Tibial nerve (tissue), 4 donors: Measurements from ENCODE around the gene SPRY4. TPM values are rescaled to one million over a fixed set of nuclear protein-coding genes. Genes with fewer than 3 reads are reported as not detected.
A peak's percentile ranks its signal among the peaks of the same experiment; 100 is the strongest.

Source experiments
- DNase-seq, 2 donors: peaks; one replicate each; pipeline ENCODE4 v3.0.0-alpha.2; 2019; ENCODE audit warnings: low spot score in 2 of 2
- H3K27ac ChIP-seq, 4 donors: fragments of 200-600 bp; sonication (generic) in 3 of 4; one replicate each; pipeline ENCODE4 v1.5.1; 2017 to 2019; ENCODE audit warnings: mild to moderate bottlenecking in 1 of 4
- H3K27me3 ChIP-seq, 2 donors: fragments of 200-600 bp; sonication (generic) in 1 of 2; one replicate each; pipeline versions ENCODE4 v1.5.1 to v1.6.0; 2017 to 2019
- H3K36me3 ChIP-seq, 3 donors: fragments of 200-600 bp; sonication (generic); one replicate each; pipeline ENCODE4 v1.5.1; 2018 to 2019
- H3K4me1 ChIP-seq, 4 donors: fragments of 200-600 bp; sonication (generic) in 3 of 4; one replicate each; pipeline ENCODE4 v1.5.1; 2017 to 2019
- H3K4me3 ChIP-seq, 4 donors: fragments of 200-600 bp; sonication (generic) in 3 of 4; one replicate each; pipeline ENCODE4 v1.5.1; 2017 to 2019; ENCODE audit warnings: mild to moderate bottlenecking in 1 of 4, moderate library complexity in 1 of 4
- H3K9me3 ChIP-seq, 4 donors: fragments of 200-600 bp; sonication (generic) in 3 of 4; one replicate each; pipeline ENCODE4 v1.5.1; 2017 to 2019
- EP300 ChIP-seq, 2 donors: sonication (generic); formaldehyde crosslinking; IDR thresholded peaks; one replicate each; pipeline ENCODE4 v1.6.1; 2017; ENCODE audit warnings: antibody characterized with exemption in 2 of 2, mild to moderate bottlenecking in 1 of 2
- POLR2A ChIP-seq, 2 donors: fragments of 450-650 bp; IDR thresholded peaks; one replicate each; pipeline ENCODE4 v1.6.1; 2017; ENCODE audit warnings: antibody characterized with exemption in 2 of 2, mild to moderate bottlenecking in 2 of 2, moderate library complexity in 2 of 2
- WGBS, 2 donors: methylation state at CpG; one replicate each; pipeline ENCODE4 v1.1.5; 2018; 5-methylcytosine and 5-hydroxymethylcytosine counted together
- total RNA-seq, 4 donors: library from RNA; depleted of rRNA; stranded (reverse); fragments of >200 nt; gene quantifications; one replicate each; pipeline ENCODE4 v1.1.0, GENCODE V29; 2016
- TF ChIP-seq, protein P1 (sequence below), 5 experiments: fragments of 200-600 bp in 3 of 5; fragments of 450-650 bp in 2 of 5; sonication (generic) in 3 of 5; IDR thresholded peaks; one replicate each; pipeline ENCODE4 v1.5.1; 2016 to 2019; ENCODE audit warnings: antibody characterized with exemption in 5 of 5, mild to moderate bottlenecking in 3 of 5, moderate library complexity in 2 of 5

Gene SPRY4
- total RNA-seq, 4 donors from 2014 or later, result 5.1 to 30.9 (median 17.9) TPM

DNA sequence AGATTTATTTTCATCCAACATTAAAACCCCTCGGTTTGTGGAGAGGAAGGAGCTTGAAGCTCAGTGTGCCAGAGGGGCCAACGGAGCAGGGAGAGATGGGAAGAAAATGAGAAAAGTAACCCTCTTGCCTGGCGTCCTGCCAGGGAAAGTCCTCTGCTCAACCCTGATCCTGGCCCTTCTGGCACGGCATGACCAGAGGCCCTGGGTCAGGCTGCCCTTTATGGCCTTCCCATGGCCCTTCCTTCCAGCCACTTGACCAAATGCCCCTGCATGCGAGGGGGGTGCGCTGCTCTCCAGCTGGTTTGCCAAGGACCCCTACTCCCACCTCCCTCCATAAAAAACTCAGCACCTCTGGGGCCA lies 43.8 kb downstream of the SPRY4 start:
- no peak for DNase-seq

DNA sequence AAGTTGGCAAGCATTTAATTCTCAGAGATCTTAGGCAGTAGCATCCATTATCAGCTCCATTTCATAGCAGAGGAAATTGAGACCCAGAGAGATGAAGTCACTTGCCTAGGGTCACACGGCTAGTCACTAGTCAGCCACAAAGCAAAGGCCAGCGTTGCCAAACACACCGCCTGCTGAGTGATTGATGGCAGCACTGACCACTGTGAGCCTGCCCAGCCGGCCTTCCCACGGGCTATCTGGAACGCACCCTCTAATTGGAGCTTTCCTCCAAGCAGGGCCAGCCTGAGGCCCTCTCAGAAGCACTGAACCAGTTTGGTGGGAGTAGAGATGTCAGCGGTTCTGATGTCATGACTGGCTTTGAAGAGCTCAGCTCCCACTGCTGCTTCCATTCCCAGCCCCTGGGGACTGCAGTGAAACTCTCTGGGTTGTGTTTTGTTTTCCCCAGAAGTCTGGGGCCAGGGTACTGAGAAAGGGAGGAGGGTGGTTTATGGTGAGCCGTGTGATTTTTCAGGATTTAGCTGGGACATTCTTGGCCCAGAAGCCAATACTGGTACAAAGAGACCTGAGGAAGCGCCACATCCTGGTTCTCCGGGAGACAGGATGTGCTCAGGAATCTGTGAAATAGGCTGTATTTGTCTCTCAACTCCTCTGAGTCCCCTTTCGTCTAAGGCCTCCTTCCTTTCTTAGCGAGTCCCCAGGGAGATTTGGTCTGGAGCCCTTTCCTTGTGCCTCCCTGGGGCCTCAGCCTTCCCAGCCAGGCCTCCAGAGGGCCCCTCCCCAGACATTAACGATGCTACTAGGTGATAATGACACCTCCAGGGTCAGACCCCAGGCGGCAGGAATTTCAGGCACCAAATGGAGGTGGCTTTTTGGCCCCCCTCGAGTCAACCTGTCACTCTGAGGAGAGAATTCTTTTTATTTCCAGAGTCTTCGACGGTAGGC lies 44.5 kb downstream of the SPRY4 start:
- no peaks in the 10 kb centered on the region for H3K36me3 ChIP-seq
- TF ChIP-seq EP300 (IDR thresholded peaks at IDR 0.05) (no peak), POLR2A (IDR thresholded peaks at IDR 0.05) (no peak)
- TF ChIP-seq, protein P1, sequence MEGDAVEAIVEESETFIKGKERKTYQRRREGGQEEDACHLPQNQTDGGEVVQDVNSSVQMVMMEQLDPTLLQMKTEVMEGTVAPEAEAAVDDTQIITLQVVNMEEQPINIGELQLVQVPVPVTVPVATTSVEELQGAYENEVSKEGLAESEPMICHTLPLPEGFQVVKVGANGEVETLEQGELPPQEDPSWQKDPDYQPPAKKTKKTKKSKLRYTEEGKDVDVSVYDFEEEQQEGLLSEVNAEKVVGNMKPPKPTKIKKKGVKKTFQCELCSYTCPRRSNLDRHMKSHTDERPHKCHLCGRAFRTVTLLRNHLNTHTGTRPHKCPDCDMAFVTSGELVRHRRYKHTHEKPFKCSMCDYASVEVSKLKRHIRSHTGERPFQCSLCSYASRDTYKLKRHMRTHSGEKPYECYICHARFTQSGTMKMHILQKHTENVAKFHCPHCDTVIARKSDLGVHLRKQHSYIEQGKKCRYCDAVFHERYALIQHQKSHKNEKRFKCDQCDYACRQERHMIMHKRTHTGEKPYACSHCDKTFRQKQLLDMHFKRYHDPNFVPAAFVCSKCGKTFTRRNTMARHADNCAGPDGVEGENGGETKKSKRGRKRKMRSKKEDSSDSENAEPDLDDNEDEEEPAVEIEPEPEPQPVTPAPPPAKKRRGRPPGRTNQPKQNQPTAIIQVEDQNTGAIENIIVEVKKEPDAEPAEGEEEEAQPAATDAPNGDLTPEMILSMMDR (IDR thresholded peaks at IDR 0.05), result no peak
- no peak overlapping the region for H3K4me3 ChIP-seq
- no peaks in the 10 kb centered on the region for H3K9me3 ChIP-seq
- peak overlapping the region in 1 of 4 donors; percentile 48 for H3K27ac ChIP-seq
- H3K27me3 ChIP-seq, result no peaks in the 10 kb centered on the region
- DNase-seq, result no peak
- H3K4me1 ChIP-seq, result peaks cover 0 to 5% (median 0%) of the 10 kb centered on the region in 4 donors
- 47 to 48% methylated on average over 17 of the region's 17 CpGs for WGBS, 2 donors

More for the DNA sequence above, 43.8 kb downstream of the SPRY4 start:
- Histone ChIP-seq H3K27ac (no peak overlapping the region), H3K27me3 (no peaks in the 10 kb centered on the region), H3K4me1 (peaks cover 0 to 5% (median 0%) of the 10 kb centered on the region in 4 donors), H3K4me3 (no peak overlapping the region), H3K9me3 (no peaks in the 10 kb centered on the region), H3K36me3 (no peaks in the 10 kb centered on the region)
- TF ChIP-seq POLR2A (IDR thresholded peaks at IDR 0.05) (no peak), EP300 (IDR thresholded peaks at IDR 0.05) (no peak)
- TF ChIP-seq, protein P1 (IDR thresholded peaks at IDR 0.05), result no peak
- WGBS, 2 donors, result 59 to 64% methylated on average over 6 of the region's 6 CpGs

DNA sequence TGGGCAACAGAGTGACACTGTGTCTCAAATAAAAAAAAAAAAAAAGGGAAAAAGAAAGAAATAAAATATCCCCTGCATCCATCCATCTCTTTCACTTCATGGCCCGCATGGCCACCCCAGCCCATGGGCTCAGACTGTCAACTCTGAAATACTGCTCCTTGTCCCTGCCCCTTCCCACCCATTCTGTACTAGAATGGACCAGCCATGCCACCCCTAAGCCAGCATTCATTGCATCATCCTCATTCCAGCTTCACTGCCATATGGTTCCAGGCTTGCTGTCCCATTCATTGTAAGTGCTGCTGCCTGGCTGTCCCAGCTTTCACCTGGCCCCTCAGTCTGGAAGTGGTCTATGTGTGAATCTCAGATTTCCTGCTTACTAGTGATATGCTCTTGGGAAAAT lies 46.2 kb downstream of the SPRY4 start:
- TF ChIP-seq POLR2A (IDR thresholded peaks at IDR 0.05) (no peak), EP300 (IDR thresholded peaks at IDR 0.05) (no peak)
- TF ChIP-seq, protein P1 (IDR thresholded peaks at IDR 0.05), result no peak
- Histone ChIP-seq H3K27ac (no peak overlapping the region), H3K4me3 (no peak overlapping the region), H3K4me1 (peaks cover 0 to 5% (median 0%) of the 10 kb centered on the region in 4 donors), H3K9me3 (no peaks in the 10 kb centered on the region), H3K36me3 (no peaks in the 10 kb centered on the region), H3K27me3 (no peaks in the 10 kb centered on the region)
- 90 to 100% methylated on average over 1 of the region's 1 CpG for WGBS, 2 donors
- no peak for DNase-seq

DNA sequence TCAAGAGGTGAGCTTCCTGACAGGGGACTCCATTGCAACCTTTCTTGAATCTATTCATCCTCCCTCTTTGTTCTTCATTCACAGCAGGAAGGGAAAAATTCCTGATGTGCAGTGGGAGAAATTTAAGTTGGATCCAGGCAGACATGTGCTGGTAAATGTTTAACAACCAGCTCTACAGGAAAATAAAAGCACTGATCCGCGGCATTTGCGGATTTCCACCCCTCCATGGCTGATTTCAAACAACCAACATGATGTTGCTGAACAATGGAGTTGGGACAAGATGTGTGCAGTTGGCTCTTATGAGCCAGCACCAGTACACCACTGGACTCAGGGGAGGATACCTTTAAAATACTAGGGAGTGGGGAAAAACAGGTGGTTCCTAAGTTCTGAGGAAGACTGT lies 47.0 kb downstream of the SPRY4 start:
- no peaks in the 10 kb centered on the region for H3K9me3 ChIP-seq
- TF ChIP-seq, protein P1 (IDR thresholded peaks at IDR 0.05), result no peak
- TF ChIP-seq POLR2A (IDR thresholded peaks at IDR 0.05) (no peak), EP300 (IDR thresholded peaks at IDR 0.05) (no peak)
- H3K27ac ChIP-seq, result no peak overlapping the region
- no peaks in the 10 kb centered on the region for H3K36me3 ChIP-seq
- H3K27me3 ChIP-seq, result no peaks in the 10 kb centered on the region
- H3K4me1 ChIP-seq, result peaks cover 0 to 5% (median 0%) of the 10 kb centered on the region in 4 donors
- no peak for DNase-seq
- H3K4me3 ChIP-seq, result no peak overlapping the region
- 87 to 91% methylated on average over 3 of the region's 3 CpGs for WGBS, 2 donors

DNA sequence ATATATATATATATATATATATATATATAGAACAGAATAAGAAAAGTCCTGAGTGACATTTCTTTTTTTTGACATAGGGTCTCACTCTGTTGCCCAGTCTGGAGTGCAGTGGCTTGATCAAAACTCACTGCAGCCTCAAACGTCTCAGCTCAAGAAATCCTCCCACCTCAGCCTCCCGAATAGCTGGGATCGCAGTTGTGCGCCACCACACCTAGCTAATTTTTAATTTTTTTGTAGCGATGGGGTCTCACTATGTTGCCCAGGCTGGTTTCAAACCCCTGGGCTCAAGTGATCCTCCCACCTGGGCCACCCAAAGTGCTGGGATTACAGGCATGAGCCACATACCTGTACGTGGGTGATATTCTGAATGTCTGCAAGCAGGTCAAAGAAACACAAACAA lies 48.3 kb downstream of the SPRY4 start:
- Histone ChIP-seq H3K9me3 (no peaks in the 10 kb centered on the region), H3K4me3 (no peak overlapping the region), H3K36me3 (no peaks in the 10 kb centered on the region), H3K27ac (no peak overlapping the region), H3K27me3 (no peaks in the 10 kb centered on the region), H3K4me1 (peaks cover 0 to 5% (median 0%) of the 10 kb centered on the region in 4 donors)
- DNase-seq, result no peak
- 77 to 80% methylated on average over 6 of the region's 6 CpGs for WGBS, 2 donors
- TF ChIP-seq EP300 (IDR thresholded peaks at IDR 0.05), result no peak
- TF ChIP-seq, protein P1 (IDR thresholded peaks at IDR 0.05), result no peak
- no peak for TF ChIP-seq POLR2A (IDR thresholded peaks at IDR 0.05)
